Stimulated activated CD4-positive, alpha-beta T cell treated with anti-CD3 and anti-CD28 coated beads, Interleukin-12 subunit alpha, Interleukin-12 subunit beta, amount 100 ng/mL, for 4 hours (primary cell): ENCODE measurements around the gene THRA.

Experiments used
- DNase-seq: peaks from one replicate; pipeline ENCODE4 v3.0.0-alpha.2; 2020

Gene THRA

DNA sequence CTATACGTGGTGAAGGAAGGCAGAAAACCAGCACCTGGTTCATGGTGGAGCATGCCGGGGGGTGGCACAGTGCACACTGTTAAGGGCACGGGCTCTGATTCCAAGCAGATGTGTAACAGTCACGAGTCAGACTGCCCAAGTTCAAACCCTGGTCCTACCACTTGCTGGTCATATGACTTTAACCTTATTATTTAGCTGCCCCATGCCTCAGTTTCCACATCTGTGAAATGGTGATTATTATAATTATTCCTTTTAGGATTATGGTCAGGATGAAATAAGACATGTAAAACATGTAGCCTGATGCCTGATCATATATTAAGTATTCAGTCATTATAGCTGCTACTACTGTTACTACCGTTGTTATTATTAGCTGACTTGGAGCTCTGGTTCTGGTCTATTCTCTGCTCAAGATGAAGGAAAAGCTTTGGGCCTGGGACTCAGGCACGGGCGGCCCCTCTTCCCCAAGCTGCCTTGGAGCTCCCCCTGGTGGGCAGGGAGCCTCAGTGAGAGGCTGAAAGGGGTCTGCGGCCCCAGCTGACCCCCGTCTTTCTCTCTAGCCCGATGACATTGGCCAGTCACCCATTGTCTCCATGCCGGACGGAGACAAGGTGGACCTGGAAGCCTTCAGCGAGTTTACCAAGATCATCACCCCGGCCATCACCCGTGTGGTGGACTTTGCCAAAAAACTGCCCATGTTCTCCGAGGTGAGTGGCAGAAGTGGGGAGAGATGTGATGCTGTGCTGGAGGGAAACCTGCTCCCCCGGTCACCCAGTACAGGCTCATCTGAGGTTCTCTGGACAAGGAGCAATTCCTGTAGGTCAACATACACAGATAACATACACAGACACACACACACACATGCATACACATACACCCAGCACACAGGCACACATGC lies 23.6 kb downstream of the THRA start:
- peak; percentile 69 for DNase-seq

DNA sequence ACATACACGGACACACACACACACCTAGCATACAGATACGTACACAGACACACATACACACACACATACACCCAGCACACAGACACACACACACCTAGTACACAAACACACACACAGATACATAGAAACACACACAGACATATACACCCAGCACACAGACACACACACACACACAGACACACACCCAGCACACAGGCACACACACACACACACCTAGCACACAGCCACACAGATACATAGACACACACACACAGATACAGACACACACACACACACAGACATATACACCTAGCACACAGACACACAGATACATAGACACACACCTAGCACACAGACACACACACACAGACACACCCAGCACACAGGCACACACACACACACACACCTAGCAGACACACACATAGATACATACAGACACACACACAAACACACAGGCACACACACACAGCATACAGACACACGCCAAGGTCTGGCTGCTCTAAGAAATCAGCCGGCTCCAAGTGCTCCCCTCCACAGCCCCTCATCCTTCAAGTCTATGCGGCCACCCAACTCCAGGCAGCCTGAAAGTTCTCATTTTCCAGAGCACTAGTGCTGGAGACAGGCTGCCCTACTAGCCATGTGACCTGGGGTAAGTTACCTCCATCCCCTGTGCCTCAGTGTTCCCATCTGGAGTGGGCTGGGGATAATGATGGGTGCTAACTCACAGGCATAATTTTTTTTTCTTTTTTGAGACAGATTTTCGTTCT lies 24.5 kb downstream of the THRA start:
- DNase-seq: no peak

DNA sequence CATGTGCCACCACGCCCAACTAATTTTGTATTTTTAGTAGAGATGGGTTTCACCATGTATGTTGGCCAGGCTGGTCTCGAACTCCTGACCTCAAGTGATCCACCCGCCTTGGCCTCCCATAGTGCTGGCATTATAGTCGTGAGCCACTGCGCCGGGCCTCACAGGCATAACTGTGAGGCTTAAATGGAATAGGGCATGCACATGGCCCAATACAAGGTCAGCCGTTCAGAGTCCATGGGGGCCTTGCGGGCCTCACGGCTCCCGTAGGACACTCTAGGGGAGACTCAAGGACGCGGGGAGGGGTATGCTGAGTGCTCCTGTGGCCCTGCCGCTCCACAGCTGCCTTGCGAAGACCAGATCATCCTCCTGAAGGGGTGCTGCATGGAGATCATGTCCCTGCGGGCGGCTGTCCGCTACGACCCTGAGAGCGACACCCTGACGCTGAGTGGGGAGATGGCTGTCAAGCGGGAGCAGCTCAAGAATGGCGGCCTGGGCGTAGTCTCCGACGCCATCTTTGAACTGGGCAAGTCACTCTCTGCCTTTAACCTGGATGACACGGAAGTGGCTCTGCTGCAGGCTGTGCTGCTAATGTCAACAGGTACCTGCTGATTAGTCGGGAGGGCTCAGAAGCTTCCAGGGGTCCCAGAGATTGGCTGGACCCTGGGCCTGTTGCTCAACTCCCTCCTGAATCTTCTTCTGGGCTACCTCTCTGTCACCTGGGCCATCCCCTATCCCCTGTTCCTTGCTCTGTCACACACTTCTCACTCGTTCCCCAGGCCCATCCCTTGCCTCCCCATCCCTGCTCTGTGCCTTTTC lies 25.3 kb downstream of the THRA start:
- no peak for DNase-seq

DNA sequence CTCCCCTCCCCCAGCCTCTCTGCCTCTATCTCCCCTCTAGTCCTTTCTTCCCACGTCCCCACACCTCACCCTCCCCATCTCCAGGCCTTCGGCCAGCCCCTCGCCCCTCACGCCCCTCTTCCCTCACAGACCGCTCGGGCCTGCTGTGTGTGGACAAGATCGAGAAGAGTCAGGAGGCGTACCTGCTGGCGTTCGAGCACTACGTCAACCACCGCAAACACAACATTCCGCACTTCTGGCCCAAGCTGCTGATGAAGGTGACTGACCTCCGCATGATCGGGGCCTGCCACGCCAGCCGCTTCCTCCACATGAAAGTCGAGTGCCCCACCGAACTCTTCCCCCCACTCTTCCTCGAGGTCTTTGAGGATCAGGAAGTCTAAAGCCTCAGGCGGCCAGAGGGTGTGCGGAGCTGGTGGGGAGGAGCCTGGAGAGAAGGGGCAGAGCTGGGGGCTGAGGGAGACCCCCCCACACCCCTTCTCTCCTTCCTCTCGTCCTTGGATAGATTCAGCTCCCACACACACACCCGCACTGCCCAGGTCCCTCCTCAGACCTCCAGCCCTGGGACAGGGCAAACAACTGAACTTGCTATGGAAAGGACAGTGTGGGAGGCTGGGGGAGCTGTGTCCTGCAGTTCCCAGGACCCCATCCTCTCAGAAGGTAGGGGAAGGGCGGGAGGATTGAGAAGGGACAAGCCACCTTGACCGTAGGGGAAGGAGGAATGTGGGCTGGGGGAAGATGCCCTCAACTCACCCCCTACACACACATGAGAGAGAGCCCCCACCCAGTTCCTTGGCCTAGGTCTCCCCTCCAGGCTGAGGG lies 26.5 kb downstream of the THRA start:
- DNase-seq: no peak

DNA sequence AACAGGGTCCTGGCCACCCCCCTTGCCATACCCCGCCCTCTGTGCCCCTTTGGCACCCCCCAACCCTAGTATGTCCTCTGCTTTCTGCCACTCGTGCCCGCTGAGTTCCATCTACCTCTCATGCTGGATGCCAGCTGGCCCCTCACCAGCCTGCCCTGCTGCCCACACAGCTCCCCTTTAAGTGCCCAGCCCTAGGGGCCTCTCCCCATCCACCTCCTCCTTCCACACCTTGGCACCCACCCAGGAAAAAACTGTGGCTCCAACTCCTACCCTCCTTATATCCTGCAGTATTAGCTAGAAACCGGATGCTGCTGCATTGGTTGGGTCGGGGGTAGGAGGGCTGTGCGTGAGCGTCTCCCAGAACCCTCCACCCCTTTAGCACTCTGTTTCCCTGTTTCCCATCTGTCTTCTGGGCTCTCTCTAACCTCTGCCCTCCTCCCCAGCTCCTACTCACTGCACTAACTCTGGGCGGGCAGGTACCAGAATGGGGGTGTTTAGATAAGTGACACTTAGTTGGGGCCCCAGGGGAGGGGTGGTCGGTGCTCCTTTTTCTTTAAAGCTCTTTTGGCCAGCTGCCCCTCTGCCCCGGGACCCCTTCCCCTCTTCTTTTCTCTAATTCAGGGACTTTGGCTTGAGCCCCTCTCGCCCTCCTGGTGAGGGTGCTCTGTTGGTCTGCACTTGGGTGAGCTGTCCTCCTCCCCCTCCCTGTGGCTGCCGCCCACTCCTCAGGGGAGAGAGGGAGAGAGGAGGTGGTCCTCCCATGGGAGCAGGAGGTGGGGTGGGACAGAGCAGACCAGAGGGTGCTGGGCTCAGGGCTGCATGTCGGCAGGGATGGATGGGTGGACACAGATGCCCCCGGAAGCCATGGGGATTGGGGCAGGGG lies 27.7 kb downstream of the THRA start:
- DNase-seq: no peak

DNA sequence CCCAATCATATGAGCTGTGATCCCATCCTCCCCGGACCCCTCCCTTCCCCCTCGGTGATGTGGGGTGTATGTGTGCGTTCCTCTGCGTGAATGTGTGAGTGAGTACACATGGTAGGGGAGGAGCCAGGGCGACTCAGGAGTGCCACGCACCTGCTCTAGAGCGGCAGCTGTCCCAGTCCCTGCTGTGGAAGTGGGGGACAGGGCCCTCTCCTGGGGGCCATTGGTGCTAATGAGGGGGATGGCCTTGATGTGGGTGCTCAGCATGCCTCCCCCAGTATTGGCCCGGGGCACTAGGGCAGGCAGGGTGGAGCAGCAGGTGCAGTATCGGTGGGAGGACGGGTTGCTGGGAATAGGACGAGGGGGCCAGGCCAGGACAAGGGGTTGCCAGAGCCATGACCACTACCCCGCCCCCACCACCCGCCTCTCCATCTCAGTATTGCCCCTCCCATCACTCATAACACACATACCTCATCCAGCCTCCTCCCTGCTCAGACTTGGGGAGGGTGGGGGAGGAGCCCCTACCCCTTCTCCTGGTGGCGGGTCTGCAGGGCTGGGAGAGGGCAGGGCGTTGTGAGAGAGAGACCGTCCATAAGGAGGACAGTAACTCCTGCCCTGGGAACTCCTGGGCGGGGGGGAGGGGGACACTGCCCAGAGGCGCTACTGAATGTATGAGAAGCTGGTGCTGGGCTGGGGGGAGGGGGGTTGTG lies 29.1 kb downstream of the THRA start:
- DNase-seq: no peak

DNA sequence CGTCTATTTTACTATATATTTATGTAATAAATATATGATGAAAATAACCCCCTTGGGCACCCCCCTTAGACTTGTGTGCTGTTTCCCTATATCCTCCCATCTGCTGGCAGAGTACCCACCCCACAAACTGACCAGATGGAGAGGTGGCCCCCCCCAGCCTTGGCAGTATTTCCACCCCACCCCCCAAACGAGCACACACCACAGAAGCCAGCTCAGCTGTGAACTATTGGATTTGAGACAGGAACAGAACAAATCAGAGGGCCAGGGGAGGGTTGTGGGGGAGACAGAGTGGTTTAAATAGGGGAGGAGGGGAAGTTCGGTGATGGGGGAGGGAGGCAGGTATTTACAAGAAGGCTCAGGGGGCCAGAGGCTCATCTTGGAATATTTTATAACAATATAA lies 29.8 kb downstream of the THRA start:
- DNase-seq: no peak

DNA sequence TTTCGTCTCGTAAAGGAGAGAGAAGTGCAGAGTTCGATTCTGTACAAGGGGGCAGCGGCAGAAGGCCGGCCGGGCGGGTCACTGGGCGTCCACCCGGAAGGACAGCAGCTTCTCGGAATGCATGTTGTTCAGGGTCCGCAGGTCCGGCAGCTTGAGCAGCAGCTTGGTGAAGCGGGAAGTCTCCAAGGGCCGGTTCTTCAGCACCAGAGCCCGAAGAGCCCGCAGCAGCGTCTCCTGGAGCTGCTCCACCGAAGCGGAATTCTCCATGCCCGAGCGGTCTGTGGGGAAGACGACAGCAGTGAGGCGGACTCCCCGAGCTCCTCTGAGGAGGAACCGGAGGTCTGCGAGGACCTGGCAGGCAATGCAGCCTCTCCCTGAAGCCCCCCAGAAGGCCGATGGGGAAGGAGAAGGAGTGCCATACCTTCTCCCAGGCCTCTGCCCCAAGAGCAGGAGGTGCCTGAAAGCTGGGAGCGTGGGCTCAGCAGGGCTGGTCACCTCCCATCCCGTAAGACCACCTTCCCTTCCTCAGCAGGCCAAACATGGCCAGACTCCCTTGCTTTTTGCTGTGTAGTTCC lies 30.3 kb downstream of the THRA start:
- no peak for DNase-seq

DNA sequence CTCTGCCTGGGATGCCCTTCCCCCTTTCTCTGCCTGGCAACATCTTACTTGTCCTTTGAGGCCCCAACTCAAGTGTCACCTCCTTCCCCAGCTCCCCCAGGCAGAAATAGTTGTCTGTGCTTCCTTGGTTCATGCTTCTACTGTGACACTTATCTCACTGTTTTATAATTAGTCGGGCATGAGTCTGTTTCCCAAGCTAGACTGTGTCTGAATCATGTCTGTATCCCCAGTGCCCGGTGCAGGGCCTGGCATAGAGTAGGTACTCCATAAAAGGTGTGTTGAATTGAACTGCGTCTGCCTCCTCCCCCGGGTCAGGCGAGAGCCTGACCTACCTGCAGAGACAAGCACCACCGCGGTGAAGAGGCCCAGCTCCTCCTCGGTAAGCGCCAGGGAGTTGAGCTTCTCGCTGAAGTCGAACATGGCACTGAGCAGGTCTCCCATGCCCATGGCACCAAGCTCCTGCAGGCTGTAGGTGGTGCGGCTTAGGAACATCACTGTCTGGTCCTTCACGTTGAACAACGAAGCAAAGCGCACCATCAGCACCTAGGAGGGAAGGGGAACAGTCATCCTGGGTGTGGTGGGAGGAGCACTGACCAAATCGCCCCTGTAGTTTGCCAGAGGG lies 30.9 kb downstream of the THRA start:
- no peak for DNase-seq

DNA sequence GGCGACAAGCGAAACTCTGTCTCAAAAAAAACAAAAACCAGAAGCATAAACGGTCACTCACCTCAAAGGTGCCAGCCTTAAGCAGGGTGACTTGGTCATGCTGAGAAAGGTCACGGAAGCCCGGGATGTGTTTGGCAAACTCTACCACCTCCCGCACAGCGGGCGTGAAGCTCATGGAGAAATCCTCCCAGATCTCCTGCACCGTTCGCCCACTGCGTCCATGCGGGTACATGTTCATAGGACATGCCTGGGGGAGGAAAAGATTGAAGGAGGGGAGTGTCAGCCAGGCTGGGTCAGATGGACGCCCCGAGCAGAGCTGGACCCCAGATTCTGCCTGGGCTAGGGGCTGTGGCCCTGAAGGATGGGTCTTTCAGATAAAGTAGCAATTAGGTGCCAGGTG lies 32.1 kb downstream of the THRA start:
- no peak for DNase-seq

DNA sequence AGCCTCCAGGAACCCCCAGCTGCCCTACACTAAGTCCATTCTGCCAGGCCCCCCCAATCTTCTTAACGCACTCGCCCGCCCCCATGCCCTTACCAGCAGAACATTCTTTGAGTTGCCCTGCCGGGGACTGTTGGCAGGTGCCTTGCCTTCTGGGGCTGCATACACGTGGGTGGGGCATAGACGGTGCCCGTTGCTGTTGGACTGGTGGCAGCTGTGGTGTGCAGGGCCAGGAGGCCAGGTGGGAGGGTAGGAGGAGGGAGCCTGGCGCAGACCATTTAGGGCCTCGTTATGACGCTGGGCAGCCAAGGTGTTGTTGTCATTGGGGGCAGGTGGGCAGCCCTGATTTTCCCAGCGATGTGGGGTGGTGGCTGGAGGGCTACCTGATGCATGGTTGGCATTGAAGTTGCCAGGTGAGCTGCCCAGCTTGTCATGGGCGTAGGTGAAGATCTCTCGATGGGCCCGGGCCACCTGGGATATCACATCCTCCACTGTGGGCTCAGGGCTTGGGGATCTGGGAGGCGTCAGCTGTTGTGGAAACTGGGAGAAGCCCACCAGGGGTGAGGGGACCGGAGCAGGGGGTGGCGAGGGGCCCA lies 32.7 kb downstream of the THRA start:
- no peak for DNase-seq

DNA sequence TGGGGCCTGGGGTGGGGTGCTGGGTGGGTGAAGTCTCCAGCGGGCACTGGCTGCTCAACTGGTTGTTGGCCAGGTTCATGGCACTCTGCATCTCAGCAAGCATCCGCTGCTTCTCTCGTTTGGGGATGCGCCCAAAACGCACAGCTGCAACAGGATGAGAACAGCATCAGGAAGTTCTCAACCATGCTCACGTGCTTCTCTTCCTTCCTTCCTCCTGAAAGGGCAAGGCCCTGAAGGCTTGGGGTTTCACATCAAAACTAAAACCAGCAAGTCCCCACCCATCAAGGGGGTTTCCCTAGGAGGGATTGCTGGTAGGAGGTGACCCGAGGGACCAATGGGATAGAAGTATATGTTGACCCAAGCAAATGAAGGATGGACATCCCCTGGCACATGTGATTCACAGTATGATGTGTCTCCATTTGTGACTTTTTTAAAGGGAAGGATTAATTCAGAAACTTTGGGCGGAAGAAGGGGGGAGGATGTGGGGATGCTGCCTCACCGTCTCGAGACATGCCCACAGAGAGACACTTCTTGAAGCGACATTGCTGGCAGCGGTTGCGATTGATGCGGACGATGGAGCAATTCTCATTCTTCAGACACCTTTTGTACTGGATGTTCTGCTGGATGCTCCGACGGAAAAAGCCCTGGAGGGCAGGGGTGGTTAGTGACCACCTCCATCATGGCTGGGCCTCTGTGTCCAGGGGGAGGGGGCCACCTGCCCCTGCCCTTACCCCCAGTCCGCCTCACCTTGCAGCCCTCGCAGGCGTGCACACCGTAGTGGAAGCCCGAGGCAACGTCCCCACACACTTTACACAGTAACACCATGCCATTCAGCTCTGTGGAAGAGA lies 33.4 kb downstream of the THRA start:
- peak; percentile 56 for DNase-seq

DNA sequence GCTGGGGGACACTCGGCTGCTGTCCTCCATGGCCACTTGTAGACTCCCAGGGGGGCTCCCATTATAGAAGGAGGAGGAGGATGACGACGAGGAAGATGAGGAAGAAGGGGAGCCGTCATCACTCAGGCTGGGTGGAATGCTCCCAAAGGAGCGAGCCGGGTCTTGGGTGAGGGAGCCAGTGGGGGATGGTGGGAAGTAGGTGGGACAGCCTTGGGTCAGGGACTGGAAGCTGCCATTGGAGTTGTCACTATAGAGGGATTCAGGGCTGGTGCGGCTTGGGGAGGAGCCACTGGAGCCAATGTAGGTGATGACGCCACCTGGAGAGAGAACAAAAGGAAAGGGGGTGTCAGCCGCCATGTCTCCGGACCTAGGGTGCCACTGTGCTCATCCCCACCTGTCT lies 34.3 kb downstream of the THRA start:
- no peak for DNase-seq

DNA sequence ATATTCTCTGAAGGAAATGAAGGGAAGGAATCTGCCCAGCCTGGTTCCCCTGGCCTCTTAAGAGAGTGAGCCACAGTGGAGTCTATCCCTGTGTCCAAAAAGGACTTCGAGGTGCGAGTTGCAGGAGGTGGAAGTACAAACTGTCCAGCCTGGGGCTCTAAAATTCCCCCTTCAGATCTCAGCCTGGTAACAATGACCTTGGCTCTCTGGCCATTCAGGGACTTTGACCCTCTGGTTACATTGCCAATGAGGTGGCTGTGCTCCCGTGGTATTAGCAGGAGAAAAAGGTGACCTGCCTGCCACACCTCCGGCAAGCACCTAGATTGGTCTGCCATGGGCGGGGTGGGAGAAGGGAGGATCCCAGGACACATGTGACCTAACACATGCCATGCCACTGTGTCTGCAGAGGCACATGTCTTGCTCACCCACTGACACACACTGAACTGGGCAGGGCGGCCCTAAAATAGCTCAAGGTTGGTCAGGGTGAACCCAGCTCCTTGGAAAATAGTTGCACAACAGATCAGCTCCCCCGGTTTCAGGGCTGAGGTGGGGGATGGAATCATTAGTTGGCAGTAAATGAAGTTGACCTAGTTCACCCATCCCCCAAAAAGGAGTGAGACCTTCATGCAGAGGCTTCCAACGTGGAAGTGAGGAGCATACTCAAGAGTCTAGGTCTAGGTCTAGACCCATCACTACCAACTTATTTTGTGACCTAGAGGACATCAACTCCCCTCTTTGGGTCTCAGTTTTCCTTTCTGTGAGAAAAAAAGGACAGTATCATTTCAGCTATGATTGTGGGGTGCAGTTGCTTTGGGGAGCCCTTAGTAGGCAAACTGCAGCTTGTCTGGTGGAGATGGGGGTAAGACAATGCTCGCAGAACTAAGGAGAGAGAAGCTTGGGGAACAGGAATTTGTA lies 35.4 kb downstream of the THRA start:
- no peak for DNase-seq

DNA sequence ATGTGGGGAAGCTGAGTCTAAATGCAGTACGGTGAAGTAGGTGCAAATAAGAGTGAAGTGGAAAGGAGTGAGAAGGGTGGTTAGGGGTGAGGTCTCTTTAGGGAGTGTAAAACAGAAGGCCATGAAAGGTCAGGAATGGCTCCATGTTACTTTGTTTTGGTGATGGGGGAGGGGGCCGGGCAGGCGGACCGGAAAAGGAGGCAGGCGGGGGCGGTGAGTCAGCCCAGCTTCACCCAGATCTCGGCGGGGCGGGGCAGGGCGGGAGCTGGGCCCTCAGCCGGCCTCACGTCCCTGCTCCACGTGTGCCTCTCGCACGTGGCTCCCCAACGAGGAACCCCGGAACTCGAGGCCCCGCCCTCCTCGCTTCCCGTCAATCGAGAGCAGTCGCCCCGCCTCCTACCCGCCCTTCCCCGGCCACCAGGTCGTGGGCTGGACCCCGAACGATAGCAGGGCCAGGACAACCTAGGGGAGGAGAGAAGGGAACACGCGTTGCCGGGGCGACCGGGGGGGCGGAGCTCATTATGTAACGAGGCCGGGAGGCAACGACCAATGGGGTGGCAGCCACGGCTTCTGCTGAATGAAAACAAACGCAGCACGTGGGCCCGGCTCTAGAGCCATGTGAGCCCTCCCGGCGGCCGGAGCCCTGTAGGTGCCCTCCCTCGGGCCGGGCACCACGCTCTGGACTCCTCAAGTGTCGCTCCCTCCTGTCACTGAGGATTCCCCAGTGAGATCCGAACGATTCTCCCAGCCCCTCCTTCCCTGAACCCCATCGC lies 36.3 kb downstream of the THRA start:
- peak; percentile 99 for DNase-seq

DNA sequence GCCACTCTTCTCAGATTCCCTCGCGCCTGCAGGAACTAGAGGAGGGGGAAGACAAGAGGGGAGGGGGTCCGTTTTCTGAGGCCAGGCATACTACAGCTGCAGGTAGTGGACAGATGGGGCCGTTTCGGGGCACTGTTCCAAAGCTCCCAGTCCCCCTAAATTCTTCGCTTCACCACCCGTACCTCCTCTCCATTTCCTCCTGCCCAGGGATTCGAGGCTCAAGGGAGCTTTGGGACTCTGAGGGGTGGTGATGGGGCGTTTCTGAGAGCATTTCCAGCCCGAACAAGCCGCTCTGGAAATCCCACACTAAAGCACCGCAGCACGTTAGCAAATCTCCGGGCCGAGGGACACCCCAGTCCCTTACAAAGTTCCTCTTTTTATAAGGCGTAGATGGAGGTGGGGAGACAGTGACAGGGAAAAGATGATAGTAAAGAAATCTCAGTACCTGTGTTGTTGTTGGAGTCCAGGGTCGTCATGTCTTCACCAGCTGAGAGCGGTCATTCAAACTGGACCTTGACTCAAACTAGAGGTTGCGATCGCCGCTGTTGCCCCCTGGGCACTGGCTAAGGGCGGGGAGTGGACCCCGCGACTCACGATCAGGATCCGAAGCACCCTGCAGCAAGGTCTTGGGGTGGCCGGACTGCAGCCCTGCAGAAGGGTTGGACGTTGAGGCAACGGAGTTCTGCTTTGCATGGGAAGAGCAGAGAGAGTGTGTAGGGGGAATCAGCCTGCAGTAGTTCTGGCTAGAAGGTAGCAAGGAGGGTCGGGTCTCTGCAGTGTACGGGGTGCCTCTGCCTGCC lies 37.1 kb downstream of the THRA start:
- DNase-seq: no peak
